GM12878 (cell line): ENCODE data around the gene FBXW12. TPM values are rescaled to one million over a fixed set of nuclear protein-coding genes. Genes with fewer than 3 reads are reported as not detected.

Experiments used
- ATAC-seq: fragments of 200-7000 bp; cut with Tn5 transposase; 3 replicates; pipeline ENCODE4 v1.9.1; 2020; ENCODE audit warnings: mild to moderate bottlenecking, moderate library complexity
- BruUV-seq: library from RNA; stranded (reverse); fragments of 400-500 nt; replicated peaks from 2 replicates; lab custom pipeline; 2021; lab: Mats Ljungman, UMichigan
- CTCF ChIA-PET: fragments of 300-600 bp; sonication (Branson Sonifier 250); formaldehyde crosslinking; extraction: SDS; loops from one replicate; lab custom pipeline; 2021; ENCODE audit warnings: inconsistent platforms; lab: Yijun Ruan, JAX
- POLR2A ChIA-PET: fragments of 350-600 bp; formaldehyde crosslinking; extraction: SDS; loops from one replicate; lab custom pipeline; 2021; ENCODE audit warnings: inconsistent platforms; lab: Charles Lee
- RAD21 ChIA-PET: fragments of 300-600 bp; sonication (Branson Sonifier 250); formaldehyde crosslinking; loops from one replicate; lab custom pipeline; 2023; ENCODE audit warnings: antibody characterized with exemption; ENCODE audit not compliant: unreplicated experiment; lab: Charles Lee
- SMC1A ChIA-PET: fragments of 300-600 bp; sonication (Branson Sonifier 250); formaldehyde crosslinking; loops from one replicate; lab custom pipeline; 2023; ENCODE audit not compliant: unreplicated experiment, uncharacterized antibody; lab: Charles Lee
- DNase-seq: peaks from one replicate; pipeline ENCODE4 v3.0.0-alpha.2; 2011; ENCODE audit warnings: low read depth, low spot score
- FAIRE-seq: peaks from 3 replicates; lab custom pipeline; 2011; peaks lifted over from hg19 to GRCh38; lab: Jason Lieb, UNC
- H2AFZ ChIP-seq: 2 replicates; pipeline ENCODE4 v1.6.0; 2011; ENCODE audit warnings: low read depth, low read length, control low read depth; ENCODE audit not compliant: control insufficient read depth
- H3K27ac ChIP-seq: 2 replicates; pipeline ENCODE4 v1.5.1; 2011; ENCODE audit warnings: control low read depth; ENCODE audit not compliant: control insufficient read depth, insufficient read depth
- H3K27me3 ChIP-seq, 2 experiments: replicated peaks in 1 of 2; 2 replicates each; pipeline versions ENCODE4 v1.6.0 to v1.6.1; 2011; ENCODE audit warnings: low read length in 1 of 2; ENCODE audit not compliant: control insufficient read depth in 2 of 2, insufficient read depth in 2 of 2
- H3K36me3 ChIP-seq, 2 experiments: 2 replicates each; pipeline ENCODE4 v1.5.1; 2011; ENCODE audit warnings: low read length in 1 of 2; ENCODE audit not compliant: control insufficient read depth in 2 of 2, insufficient read depth in 2 of 2
- H3K4me1 ChIP-seq: 2 replicates; pipeline ENCODE4 v1.6.1; 2011; ENCODE audit warnings: mild to moderate bottlenecking, low read length, moderate library complexity, mixed read lengths; ENCODE audit not compliant: control insufficient read depth, insufficient read depth
- H3K4me2 ChIP-seq: 2 replicates; pipeline ENCODE4 v1.6.0; 2011; ENCODE audit warnings: control low read depth; ENCODE audit not compliant: control insufficient read depth, insufficient read depth
- H3K4me3 ChIP-seq: fragments of 200-600 bp; sonication (generic); 2 replicates; pipeline ENCODE4 v1.5.1; 2016
- H3K79me2 ChIP-seq: 2 replicates; pipeline ENCODE4 v1.6.0; 2011; ENCODE audit warnings: low read length; ENCODE audit not compliant: control insufficient read depth, insufficient read depth
- H3K9ac ChIP-seq: 2 replicates; pipeline ENCODE4 v1.8.0; 2011; ENCODE audit warnings: low read length, control low read depth, mixed read lengths; ENCODE audit not compliant: control insufficient read depth, insufficient read depth
- H3K9me3 ChIP-seq: replicated peaks from 3 replicates; pipeline ENCODE4 v1.5.1; 2011; ENCODE audit warnings: mild to moderate bottlenecking, low read length; ENCODE audit not compliant: control insufficient read depth, insufficient read depth
- H4K20me1 ChIP-seq: 2 replicates; pipeline ENCODE4 v1.6.0; 2011; ENCODE audit not compliant: control insufficient read depth, insufficient read depth
- BHLHE40 ChIP-seq, 2 experiments: fragments of 450-650 bp in 1 of 2; IDR thresholded peaks; 2 replicates each; pipeline ENCODE4 v1.6.1; 2011 to 2017; ENCODE audit warnings: low read depth in 2 of 2, borderline replicate concordance in 1 of 2, improper control_type of control experiment in 1 of 2, low read length in 1 of 2, mild to moderate bottlenecking in 1 of 2
- CUX1 ChIP-seq: IDR thresholded peaks from 2 replicates; pipeline ENCODE4 v1.6.1; 2012; ENCODE audit warnings: improper control_type of control experiment, low read depth, low read length; ENCODE audit not compliant: insufficient replicate concordance
- MEF2A ChIP-seq: IDR thresholded peaks from 2 replicates; pipeline ENCODE4 v1.6.1; 2011; ENCODE audit warnings: low read depth, mild to moderate bottlenecking, low read length, moderate library complexity; ENCODE audit not compliant: insufficient read depth
- MEF2B ChIP-seq: fragments of 450-650 bp; IDR thresholded peaks from 2 replicates; pipeline ENCODE4 v1.6.1; 2018; ENCODE audit warnings: mild to moderate bottlenecking, moderate library complexity; ENCODE audit not compliant: partially characterized antibody, poor library complexity, severe bottlenecking
- MTA2 ChIP-seq: fragments of 450-650 bp; IDR thresholded peaks from 2 replicates; pipeline ENCODE4 v1.6.1; 2016; ENCODE audit warnings: low read depth, mild to moderate bottlenecking, moderate library complexity
- RAD51 ChIP-seq: fragments of 450-650 bp; IDR thresholded peaks from 2 replicates; pipeline ENCODE4 v1.6.1; 2016; ENCODE audit warnings: moderate library complexity, mild to moderate bottlenecking, inconsistent platforms
- SIX5 ChIP-seq: IDR thresholded peaks from 2 replicates; pipeline ENCODE4 v1.6.1; 2011; ENCODE audit warnings: mild to moderate bottlenecking, low read depth, low read length, moderate library complexity; ENCODE audit not compliant: severe bottlenecking
- SMAD1 ChIP-seq: fragments of 450-650 bp; IDR thresholded peaks from 2 replicates; pipeline ENCODE4 v1.6.1; 2018; ENCODE audit warnings: mild to moderate bottlenecking, low read depth; ENCODE audit not compliant: partially characterized antibody
- SMAD5 ChIP-seq: IDR thresholded peaks from 2 replicates; pipeline ENCODE4 v1.6.1; 2016; ENCODE audit warnings: antibody characterized with exemption, low read depth
- SPI1 ChIP-seq: IDR thresholded peaks from 2 replicates; pipeline ENCODE4 v1.6.1; 2011; ENCODE audit warnings: low read depth, mild to moderate bottlenecking, low read length, moderate library complexity, borderline replicate concordance; ENCODE audit not compliant: insufficient read depth
- TBL1XR1 ChIP-seq: IDR thresholded peaks from 2 replicates; pipeline ENCODE4 v1.6.1; 2012; ENCODE audit warnings: low read depth, low read length, improper control_type of control experiment
- YY1 ChIP-seq: IDR thresholded peaks from 2 replicates; pipeline ENCODE4 v1.6.1; 2011; ENCODE audit warnings: low read depth, mild to moderate bottlenecking, low read length
- ZBED1 ChIP-seq: IDR thresholded peaks from 2 replicates; pipeline ENCODE4 v1.6.1; 2016; ENCODE audit warnings: borderline replicate concordance
- ZNF384 ChIP-seq: IDR thresholded peaks from 2 replicates; pipeline ENCODE4 v1.6.1; 2012; ENCODE audit warnings: low read depth, mild to moderate bottlenecking, low read length, improper control_type of control experiment, borderline replicate concordance
- ZSCAN29 ChIP-seq: fragments of 450-650 bp; IDR thresholded peaks from 2 replicates; pipeline ENCODE4 v1.6.1; 2017; ENCODE audit warnings: mild to moderate bottlenecking, moderate library complexity
- whole genome bisulfite sequencing: methylation state at CpG from one replicate; pipeline ENCODE4 v1.1.6; 2016; ENCODE audit warnings: low lambda C conversion rate; ENCODE audit not compliant: insufficient replicate concordance, insufficient coverage; ENCODE audit errors: missing lambda C conversion rate; 5-methylcytosine and 5-hydroxymethylcytosine counted together
- in situ Hi-C: fragments of 300-500 bp; cut with MboI; formaldehyde crosslinking; loops from 9 replicates; pipeline ENCODE4 v1.14.3; 2018; ENCODE audit warnings: mixed read lengths
- intact Hi-C: fragments of 100-400 bp; cut with micrococcal nuclease; formaldehyde crosslinking; loops from one replicate; pipeline ENCODE4 v1.14.2; 2022; ENCODE audit not compliant: unreplicated experiment
- polyA plus RNA-seq, 11 experiments: library from polyadenylated mRNA; depleted of rRNA in 4 of 11; unstranded in 6 of 11; stranded (reverse) in 5 of 11; fragments of >200 nt; fragmentation: Nextera tagmentation in 4 of 11; fragmentation: Illumina TruSeq in 1 of 11; extraction: Ambion mirVana in 4 of 11; extraction: Trizol in 1 of 11; gene quantifications; 1 replicate in 1 of 11; 2 replicates in 10 of 11; pipeline versions ENCODE4 v1.2.1 to v1.2.3, GENCODE V29; 2011 to 2016; ENCODE audit warnings: inconsistent platforms in 2 of 11, missing spikeins in 2 of 11, low read depth in 1 of 11
- total RNA-seq, 4 experiments: library from RNA; depleted of rRNA in 3 of 4; stranded (reverse); fragments of >200 nt in 3 of 4; fragmentation: Illumina TruSeq in 1 of 4; extraction: Trizol in 1 of 4; gene quantifications; 2 replicates each; pipeline versions ENCODE4 v1.2.1 to v1.2.3, GENCODE V29; 2013 to 2021

The FBXW12 gene
- total and polyA plus RNA-seq, 10 of the 15 experiments (the other 5 are each of a cell fraction or from before 2014, with no cell fraction given): 0.04 to 0.18 (median 0.12) TPM; not detected in 4

- TF ChIP-seq YY1 (no peak), ZBED1 (no peak), MEF2B (no peak), MEF2A (no peak), SPI1 (no peak), ZSCAN29 (no peak), TBL1XR1 (no peak), ZNF384 (no peak), RAD51 (no peak)
- TF ChIP-seq, all 136 proteins: peak for 0
Measured at GRCh38 chr3:48417529-48418108, 45.6 kb downstream of the FBXW12 start (continued).

- Histone ChIP-seq H3K4me2 (no peak overlapping the region), H3K9ac (no peak overlapping the region), H3K27me3 (no peaks in the 10 kb centered on the region), H2AFZ (no peak overlapping the region), H3K27ac (no peak overlapping the region), H3K79me2 (no peaks in the 10 kb centered on the region), H4K20me1 (no peaks in the 10 kb centered on the region), H3K9me3 (no peaks in the 10 kb centered on the region), H3K4me1 (no peaks in the 10 kb centered on the region), H3K36me3 (no peaks in the 10 kb centered on the region), H3K4me3 (no peak overlapping the region)
- ChIA-PET RAD21 (interaction anchor here (1.8 to 1.9 kb wide), 2 partner anchors 17 to 18 kb away, joined by 5 read pairs; no protein-coding TSS in a partner anchor), CTCF (interaction anchor here (0.7 to 22.0 kb wide), 2 partner anchors 18 kb away, joined by 4 to 757 read pairs; partner anchors contain the start of genes CCDC51 and TMA7), POLR2A (no interaction called here), SMC1A (interaction anchor here (2.6 kb wide), 1 partner anchor 18 kb away, joined by 8 read pairs; no protein-coding TSS in a partner anchor)
- in situ Hi-C loops (no loop called here), intact Hi-C loops (no loop called here)
- DNase-seq: no peak
- FAIRE-seq: no peak
- BruUV-seq: no TSS peak
- 61% methylated on average over 17 of the region's 17 CpGs for WGBS
- ATAC-seq: no peak
- TF ChIP-seq SIX5 (no peak), SMAD5 (no peak), SMAD1 (no peak), BHLHE40 (IDR thresholded peaks at IDR 0.05; ENCODE audit: borderline replicate concordance in 1 of 2, low read depth in 2 of 2, low read length in 1 of 2) (no peak), CUX1 (no peak), MTA2 (no peak)
Measured at GRCh38 chr3:48418140-48418539, 46.1 kb downstream of the FBXW12 start.
